Measurements from ENCODE around the gene RALGAPB. TPM values are rescaled to one million over a fixed set of nuclear protein-coding genes. Genes with fewer than 3 reads are reported as not detected.

Gene RALGAPB
- total and polyA plus RNA-seq, 2 of the 13 experiments (the other 11 are each of a cell fraction or from before 2014, with no cell fraction given) = 17.6 to 30.6 TPM

DNA sequence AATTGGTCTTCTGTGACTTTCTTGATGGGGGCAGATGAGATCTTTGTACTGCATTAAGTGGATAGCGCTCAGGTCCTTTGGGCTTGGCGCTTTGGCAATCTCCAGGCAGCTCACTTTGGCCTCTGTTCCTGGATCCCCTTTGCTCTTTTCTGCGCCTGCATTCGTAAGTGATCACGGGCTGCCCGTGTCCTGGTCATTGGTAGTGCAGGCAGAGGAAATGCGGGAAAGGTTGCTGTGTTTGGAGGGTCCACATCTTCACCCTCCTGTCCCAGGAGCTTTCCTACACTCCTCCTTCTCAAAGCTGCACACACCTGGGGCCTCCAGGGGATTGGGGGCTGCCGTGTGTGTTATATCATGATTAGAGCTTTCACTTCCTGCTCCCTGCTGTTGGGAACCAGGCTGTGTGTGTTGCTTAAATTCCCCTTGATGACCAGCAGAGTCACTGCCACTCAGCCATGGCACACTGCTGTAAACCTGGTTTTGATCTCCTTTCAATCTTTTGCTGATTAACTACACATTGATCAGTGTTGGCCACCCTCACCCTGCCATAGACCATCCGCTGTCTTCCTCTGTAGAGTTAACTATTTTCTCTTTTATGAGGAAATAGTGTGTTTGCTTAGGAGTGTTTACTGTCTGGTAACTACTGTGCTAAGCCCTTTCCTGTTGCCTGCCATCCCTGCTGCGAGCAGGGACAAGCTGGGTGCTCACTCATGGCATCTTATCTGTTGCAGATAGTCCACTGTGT lies 24.5 kb upstream of the RALGAPB start (continued):
- TF ChIP-seq, protein P1, sequence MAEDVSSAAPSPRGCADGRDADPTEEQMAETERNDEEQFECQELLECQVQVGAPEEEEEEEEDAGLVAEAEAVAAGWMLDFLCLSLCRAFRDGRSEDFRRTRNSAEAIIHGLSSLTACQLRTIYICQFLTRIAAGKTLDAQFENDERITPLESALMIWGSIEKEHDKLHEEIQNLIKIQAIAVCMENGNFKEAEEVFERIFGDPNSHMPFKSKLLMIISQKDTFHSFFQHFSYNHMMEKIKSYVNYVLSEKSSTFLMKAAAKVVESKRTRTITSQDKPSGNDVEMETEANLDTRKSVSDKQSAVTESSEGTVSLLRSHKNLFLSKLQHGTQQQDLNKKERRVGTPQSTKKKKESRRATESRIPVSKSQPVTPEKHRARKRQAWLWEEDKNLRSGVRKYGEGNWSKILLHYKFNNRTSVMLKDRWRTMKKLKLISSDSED (CRISPR knock-in tag; IDR thresholded peaks at IDR 0.05) = no peak
- TF ChIP-seq FOXP1 (IDR thresholded peaks at IDR 0.05) (peak; percentile 71), FOXP1 (CRISPR knock-in tag; IDR thresholded peaks at IDR 0.05) (peak; percentile 90), U2AF1 (optimal IDR thresholded peaks at IDR 0.05; ENCODE audit: low read depth, low read length) (no peak), MYC (CRISPR knock-in tag; IDR thresholded peaks at IDR 0.05; ENCODE audit: borderline replicate concordance) (0 out of 2 replicates have a peak, but pooled peaks have one; percentile 54), MLLT10 (CRISPR knock-in tag; IDR thresholded peaks at IDR 0.05) (no peak), PHB2 (IDR thresholded peaks at IDR 0.05; ENCODE audit: partially characterized antibody) (no peak), PCBP2 (optimal IDR thresholded peaks at IDR 0.05; ENCODE audit: low read depth, low read length, poor library complexity, severe bottlenecking) (no peak), NONO (IDR thresholded peaks at IDR 0.05) (no peak), NONO (CRISPR knock-in tag; conservative IDR thresholded peaks at IDR 0.05) (0 out of 2 replicates have a peak, but pooled peaks have one; percentile 45), ZNF180 (CRISPR knock-in tag; IDR thresholded peaks at IDR 0.05; ENCODE audit: borderline replicate concordance, low read depth) (no peak), MBNL3 (CRISPR knock-in tag; conservative IDR thresholded peaks at IDR 0.05) (no peak), ZNF44 (CRISPR knock-in tag; IDR thresholded peaks at IDR 0.05) (peak; percentile 93), ZNF670 (CRISPR knock-in tag; IDR thresholded peaks at IDR 0.05; ENCODE audit: borderline replicate concordance) (no peak), ZNF121 (CRISPR knock-in tag; IDR thresholded peaks at IDR 0.05) (no peak), ERF (CRISPR knock-in tag; IDR thresholded peaks at IDR 0.05) (peak; percentile 62), ZFP37 (CRISPR knock-in tag; IDR thresholded peaks at IDR 0.05; ENCODE audit: borderline replicate concordance) (no peak)
- TF ChIP-seq, protein P2, sequence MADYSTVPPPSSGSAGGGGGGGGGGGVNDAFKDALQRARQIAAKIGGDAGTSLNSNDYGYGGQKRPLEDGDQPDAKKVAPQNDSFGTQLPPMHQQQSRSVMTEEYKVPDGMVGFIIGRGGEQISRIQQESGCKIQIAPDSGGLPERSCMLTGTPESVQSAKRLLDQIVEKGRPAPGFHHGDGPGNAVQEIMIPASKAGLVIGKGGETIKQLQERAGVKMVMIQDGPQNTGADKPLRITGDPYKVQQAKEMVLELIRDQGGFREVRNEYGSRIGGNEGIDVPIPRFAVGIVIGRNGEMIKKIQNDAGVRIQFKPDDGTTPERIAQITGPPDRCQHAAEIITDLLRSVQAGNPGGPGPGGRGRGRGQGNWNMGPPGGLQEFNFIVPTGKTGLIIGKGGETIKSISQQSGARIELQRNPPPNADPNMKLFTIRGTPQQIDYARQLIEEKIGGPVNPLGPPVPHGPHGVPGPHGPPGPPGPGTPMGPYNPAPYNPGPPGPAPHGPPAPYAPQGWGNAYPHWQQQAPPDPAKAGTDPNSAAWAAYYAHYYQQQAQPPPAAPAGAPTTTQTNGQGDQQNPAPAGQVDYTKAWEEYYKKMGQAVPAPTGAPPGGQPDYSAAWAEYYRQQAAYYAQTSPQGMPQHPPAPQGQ (CRISPR knock-in tag; IDR thresholded peaks at IDR 0.05; ENCODE audit: borderline replicate concordance) = 0 out of 2 replicates have a peak, but pooled peaks have one; percentile 28
- TF ChIP-seq, protein P3, sequence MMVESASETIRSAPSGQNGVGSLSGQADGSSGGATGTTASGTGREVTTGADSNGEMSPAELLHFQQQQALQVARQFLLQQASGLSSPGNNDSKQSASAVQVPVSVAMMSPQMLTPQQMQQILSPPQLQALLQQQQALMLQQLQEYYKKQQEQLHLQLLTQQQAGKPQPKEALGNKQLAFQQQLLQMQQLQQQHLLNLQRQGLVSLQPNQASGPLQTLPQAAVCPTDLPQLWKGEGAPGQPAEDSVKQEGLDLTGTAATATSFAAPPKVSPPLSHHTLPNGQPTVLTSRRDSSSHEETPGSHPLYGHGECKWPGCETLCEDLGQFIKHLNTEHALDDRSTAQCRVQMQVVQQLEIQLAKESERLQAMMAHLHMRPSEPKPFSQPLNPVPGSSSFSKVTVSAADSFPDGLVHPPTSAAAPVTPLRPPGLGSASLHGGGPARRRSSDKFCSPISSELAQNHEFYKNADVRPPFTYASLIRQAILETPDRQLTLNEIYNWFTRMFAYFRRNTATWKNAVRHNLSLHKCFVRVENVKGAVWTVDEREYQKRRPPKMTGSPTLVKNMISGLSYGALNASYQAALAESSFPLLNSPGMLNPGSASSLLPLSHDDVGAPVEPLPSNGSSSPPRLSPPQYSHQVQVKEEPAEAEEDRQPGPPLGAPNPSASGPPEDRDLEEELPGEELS (CRISPR knock-in tag; IDR thresholded peaks at IDR 0.05) = peak; percentile 85
- TF ChIP-seq, protein P4, sequence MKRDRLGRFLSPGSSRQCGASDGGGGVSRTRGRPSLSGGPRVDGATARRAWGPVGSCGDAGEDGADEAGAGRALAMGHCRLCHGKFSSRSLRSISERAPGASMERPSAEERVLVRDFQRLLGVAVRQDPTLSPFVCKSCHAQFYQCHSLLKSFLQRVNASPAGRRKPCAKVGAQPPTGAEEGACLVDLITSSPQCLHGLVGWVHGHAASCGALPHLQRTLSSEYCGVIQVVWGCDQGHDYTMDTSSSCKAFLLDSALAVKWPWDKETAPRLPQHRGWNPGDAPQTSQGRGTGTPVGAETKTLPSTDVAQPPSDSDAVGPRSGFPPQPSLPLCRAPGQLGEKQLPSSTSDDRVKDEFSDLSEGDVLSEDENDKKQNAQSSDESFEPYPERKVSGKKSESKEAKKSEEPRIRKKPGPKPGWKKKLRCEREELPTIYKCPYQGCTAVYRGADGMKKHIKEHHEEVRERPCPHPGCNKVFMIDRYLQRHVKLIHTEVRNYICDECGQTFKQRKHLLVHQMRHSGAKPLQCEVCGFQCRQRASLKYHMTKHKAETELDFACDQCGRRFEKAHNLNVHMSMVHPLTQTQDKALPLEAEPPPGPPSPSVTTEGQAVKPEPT (CRISPR knock-in tag; IDR thresholded peaks at IDR 0.05; ENCODE audit: low read depth) = no peak
- TF ChIP-seq, protein P5, sequence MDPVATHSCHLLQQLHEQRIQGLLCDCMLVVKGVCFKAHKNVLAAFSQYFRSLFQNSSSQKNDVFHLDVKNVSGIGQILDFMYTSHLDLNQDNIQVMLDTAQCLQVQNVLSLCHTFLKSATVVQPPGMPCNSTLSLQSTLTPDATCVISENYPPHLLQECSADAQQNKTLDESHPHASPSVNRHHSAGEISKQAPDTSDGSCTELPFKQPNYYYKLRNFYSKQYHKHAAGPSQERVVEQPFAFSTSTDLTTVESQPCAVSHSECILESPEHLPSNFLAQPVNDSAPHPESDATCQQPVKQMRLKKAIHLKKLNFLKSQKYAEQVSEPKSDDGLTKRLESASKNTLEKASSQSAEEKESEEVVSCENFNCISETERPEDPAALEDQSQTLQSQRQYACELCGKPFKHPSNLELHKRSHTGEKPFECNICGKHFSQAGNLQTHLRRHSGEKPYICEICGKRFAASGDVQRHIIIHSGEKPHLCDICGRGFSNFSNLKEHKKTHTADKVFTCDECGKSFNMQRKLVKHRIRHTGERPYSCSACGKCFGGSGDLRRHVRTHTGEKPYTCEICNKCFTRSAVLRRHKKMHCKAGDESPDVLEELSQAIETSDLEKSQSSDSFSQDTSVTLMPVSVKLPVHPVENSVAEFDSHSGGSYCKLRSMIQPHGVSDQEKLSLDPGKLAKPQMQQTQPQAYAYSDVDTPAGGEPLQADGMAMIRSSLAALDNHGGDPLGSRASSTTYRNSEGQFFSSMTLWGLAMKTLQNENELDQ (CRISPR knock-in tag; IDR thresholded peaks at IDR 0.05; ENCODE audit: borderline replicate concordance) = no peak
